ENCODE measurements around the gene SGTB.

- TF ChIP-seq POLR2A (IDR thresholded peaks at IDR 0.05) (no peak), CTCF (IDR thresholded peaks at IDR 0.05) (no peak)
These were observed 13.8 kb downstream of the SGTB start for GRCh38 chr5:65708145-65708544.

Measured in body of pancreas (tissue), 4 donors.